ENCODE results near the gene IQCH.

Gene IQCH

DNA sequence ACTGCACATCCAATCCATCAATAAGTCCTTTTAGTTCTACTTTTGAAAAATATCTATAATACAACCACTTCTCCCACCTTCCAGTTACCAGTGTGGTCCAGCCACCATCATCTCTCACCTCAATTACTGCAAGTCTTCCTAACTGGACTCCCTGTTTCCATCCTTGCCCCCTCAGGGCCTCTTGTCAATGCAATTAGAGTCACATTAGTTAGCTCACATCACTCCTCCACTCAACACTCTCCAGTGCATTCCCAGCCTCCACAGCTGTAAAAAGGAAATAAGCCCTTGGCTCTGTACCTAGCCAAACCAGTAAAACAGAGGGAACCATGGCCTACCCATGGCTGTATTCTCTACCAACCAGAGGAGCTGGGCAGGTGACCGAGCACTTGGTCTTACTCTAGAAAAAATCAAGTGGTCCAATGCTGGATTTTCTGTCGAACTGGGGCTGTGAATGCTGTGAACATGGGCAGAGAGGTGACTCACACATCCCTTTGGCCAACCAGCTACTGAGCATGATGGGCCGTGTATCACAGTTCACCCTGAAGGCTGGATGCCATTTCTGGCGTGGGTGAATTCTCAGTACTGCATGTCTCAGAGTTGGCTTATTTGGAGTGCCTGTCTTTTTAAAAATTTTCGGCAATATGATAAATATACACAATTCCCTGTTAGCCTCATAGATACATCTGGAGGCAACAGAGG, 203.9 kb downstream of the IQCH start:
- DNase-seq: no peak

DNA sequence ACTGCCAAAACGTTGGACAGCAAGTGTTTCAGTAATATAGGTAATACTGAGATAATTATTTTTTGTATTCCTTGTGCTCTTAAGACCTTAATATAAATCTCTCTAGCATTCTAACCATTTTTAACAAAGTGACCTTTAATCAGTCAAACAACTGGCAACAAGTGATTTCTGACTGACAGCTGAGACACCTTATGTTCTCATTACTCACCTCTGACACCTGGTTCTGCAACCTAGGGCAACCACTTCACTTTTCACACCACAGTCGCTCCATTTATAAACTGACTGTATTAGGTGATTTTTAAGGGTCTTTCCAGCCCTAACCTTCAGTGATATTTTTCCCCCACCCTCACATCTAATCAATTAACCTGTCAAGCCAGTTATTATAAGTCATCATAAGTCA, 205.9 kb downstream of the IQCH start:
- no peak for DNase-seq

DNA sequence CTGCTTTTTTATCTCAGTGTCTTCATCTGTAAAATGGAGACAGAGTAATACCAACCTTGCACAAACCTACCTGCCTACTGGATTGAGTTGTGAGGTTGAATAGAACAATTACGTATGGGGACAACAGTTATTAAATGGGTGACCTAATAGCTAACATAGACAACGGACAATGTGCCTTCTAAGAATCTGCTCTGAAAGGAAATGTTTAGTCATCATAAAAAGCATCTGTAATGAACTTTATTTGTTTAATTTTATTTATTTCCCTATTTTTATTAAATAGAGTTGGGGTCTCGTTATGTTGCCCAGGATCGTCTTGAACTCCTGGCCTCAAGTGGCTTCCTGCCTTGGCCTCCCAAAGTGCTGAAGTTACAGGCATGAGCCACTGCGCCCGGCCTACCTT, 207.1 kb downstream of the IQCH start:
- no peak for DNase-seq

DNA sequence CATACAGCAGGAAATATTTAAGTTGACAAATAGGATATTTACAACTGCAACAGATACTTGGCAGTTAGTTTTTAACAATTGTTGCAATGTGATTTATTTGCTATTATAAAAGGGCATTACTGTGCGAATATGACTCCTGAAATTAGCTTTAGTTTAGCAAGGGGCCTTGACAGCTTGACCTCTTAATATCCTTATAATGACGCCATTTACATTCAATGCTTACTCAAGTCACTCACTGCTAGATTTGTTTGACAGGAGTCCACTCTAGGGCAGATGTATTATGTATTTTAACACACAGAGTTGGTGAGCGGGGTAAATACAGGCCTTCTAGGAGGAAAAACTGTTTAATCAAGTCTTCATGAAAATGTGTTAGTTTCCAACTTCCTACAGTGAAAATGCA, 208.3 kb downstream of the IQCH start:
- no peak for DNase-seq

DNA sequence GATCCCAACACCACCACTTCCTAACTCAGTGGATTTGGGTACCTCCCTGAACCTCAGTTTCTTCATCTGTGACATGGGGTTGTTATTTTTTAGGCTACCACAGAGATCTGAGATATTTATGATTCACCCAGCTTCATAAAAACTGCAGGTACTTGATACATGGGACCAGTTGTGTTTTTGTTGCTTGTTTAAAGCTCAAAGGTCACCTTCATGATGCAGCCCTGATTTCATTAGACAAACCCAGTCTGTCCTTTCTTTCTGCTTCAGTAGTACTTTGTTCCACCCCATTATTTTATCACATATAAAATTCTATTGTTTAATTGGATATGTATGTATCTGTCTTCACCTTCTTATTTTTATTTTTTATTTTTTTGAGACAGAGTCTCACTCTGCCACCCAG, 208.9 kb downstream of the IQCH start:
- no peak for DNase-seq

DNA sequence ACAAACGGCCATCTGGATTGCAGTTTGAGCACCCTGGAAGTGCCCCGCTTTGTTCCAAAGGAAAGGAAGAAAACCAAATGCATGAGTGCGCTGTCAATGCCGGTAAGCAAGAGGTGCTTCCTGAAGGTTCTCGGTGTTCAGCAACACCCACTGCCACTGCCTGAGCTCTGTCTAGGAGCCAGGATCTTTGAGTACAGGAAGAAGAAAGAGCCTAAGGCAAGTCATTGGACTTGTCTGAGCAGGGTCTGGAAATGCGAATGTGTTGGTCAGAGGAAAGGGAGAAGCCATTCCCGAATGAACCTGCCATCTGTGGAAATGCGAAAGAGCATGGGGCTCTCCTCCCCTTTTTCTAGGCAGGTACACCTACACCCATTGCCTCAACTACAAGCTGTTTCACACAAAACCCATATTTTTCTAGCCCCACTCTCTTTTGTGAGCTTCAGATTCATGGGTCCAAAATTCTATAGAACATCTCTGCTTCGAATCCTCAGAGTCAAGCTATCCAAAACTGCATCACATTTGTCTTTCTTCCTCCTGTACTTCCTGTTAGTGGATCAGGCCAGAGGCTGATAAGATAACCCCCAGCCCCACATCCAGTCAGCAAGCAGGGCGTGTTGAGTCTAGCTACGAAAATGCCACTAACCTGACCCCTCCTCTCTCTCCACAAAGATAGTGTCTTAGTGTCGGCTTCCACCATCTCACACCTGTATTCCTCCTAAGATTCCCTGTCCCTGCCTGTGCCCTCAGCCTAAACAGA, 210.8 kb downstream of the IQCH start:
- no peak for DNase-seq

DNA sequence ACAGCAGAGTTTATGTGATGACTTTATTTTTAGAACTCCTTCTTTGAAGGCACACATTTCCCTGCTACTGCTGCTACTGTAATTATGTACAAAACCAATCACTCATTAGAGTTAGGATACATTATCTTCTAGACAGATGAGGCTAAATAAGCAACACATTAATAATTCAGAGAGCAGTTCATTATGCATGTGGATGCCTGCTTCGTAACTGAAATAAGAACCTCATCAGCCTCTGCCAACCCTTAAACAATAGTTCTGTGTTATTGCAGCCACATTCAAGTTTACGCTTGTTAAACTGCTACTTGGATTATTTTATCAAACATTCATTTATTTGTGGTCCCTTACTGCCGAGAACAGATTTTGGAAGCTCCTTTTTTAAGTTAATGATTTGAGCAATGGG, 213.8 kb downstream of the IQCH start:
- DNase-seq: no peak

DNA sequence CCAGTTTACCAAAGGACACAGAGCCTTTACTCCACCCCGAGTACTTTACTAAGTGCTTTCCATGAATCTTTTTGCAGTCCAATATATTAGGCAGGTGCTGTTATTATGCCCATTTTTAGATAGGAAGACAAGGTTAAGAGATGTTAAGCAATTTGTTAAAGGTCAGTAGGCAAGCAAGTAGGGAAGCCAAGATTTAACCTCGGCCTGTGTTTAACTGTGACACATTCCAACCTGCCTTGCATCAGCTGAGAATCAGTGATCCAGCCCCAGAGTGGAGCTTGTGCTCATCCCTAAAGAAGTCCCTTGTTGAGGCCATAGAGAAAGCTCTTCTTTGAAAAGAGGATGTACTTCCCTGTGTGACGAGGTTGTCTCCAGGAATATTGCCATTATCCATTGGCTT, 215.1 kb downstream of the IQCH start:
- DNase-seq: no peak

DNA sequence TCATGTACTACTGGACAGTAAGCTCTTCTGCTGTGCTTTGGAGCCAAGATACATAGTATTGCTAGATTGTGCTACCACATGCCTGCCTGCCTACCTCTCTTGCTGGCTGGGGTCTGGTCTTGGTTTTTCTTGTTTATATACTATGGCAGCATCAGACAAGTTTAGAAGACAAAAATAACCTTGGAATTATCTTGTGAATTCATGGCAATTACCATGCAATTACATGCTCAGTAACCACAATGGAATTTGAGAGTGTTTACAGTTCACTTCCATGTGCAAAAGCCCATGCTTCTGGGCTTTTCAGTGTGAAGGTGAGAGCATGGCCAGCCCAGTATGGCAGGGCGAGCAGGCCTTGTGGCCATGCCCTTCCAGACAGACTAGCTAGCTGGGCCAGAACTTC, 218.4 kb downstream of the IQCH start:
- no peak for DNase-seq

DNA sequence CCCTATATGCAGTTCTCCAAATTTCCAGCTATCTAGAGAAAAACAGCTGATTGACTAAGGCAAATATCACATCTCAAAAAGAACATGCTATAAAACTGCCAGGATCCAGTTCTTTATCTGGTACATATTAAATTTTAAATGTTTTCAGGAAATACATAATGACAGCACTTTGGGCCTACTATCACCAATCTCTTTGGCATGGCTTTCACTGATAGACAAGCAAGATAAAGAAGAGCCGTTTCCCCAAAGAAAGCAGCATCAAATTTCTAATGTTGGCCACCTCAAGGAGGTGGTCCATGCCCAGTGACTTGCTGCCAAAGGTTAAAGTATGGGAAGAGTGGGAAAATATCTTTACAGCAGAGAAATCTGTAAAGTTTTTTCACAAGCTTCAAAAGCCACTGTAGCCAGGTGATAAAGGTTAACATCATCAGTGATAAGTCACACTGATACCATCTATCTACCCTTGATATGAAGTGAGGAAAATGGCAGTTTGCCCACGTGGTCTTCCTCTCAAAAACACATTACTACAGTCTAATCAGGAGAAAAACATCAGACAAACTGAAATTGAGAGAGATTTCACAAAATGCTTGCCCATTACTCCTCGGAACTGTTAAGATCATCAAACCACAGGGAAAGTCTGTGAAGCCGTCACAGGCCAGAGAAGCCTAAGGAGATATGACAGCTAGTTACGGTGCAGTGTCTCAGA, 220.0 kb downstream of the IQCH start:
- DNase-seq: no peak

DNA sequence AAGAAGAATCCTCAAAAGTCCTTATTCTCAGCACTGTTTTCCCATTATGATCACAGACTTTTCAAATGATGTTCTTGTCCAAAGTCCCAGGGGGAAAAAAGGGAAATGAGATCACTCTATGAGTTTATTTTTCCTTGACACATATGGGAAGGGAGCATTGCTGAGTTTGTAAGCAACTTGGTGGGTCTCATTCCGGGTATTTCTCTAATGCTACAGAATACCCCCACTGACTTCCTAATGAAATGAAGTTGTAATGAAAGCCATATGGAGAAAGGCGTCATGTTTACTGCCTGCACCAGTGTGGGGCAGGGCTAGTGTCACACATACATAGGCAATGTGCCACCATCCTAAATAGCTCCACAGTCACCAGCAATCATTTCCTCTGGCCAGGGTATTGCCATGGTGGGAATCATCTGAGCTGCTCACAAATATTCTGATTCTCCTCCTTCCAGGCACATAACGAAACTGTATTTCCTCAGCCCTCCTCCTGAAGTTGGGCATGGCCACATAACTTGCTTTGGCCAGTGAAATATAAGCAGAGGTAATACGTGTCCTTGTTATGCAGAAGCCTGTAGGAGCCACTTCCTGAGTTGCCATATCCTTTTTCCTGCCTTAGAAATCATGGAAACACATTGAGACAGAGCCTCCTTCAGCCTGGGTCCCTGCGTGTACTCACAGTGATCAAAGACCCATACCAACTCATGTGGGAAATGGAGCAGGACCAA, 225.4 kb downstream of the IQCH start:
- DNase-seq: no peak

DNA sequence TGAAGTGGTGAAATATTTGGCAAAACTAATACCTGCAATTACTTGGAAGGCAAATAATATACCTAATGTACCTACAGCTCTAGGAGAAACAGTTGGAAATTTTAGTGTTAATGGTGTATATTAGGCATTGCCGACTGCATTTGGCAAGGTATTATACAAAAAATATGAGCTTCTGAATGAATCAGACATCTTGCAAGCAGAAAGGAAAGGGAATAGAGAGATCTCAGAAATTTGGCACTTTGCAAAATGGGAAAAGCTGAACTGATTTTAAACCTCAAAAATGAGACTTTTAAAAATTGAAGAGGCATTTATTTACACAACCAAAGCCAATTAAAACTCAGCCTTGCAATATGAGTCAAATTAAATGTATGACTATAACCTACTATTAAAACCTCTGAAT, 226.2 kb downstream of the IQCH start:
- no peak for DNase-seq

DNA sequence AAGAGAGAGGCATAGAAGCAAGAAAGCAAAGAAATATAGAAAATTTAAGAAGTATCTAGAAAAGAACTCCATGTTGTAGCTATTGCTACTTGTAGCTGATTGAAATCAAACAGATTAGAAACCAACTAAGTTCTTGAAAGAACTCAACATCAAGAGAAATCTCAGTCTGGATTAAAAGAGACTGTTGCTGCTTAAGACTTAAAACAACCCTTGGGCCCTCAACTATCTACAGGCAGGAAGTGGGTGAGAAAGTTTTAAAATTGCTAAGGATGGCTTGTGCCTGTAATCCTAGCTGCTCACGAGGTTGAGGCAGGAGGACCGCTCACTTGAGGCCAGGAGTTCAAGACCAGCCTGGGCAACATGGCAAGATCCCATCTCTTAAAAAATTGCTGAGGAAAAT, 227.1 kb downstream of the IQCH start:
- no peak for DNase-seq

DNA sequence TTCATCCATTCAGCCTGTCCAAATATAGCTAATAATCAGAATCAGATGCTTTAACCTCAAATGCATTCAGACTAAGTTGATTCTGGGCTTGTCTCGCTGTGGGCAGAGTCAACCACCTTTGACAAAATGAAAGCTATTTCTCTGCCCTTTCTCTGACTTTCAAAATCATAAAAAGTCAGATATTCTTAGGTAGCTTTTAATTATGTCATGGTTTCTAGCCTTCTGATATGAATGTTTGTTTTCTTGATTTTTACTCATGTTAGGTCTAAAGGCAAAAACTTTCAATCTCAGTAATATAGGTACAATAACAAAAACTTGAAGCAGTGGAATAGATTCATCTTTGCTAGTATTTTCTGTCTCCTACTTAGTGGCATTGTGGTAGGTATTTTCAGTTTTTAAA, 241.0 kb downstream of the IQCH start:
- DNase-seq: no peak

DNA sequence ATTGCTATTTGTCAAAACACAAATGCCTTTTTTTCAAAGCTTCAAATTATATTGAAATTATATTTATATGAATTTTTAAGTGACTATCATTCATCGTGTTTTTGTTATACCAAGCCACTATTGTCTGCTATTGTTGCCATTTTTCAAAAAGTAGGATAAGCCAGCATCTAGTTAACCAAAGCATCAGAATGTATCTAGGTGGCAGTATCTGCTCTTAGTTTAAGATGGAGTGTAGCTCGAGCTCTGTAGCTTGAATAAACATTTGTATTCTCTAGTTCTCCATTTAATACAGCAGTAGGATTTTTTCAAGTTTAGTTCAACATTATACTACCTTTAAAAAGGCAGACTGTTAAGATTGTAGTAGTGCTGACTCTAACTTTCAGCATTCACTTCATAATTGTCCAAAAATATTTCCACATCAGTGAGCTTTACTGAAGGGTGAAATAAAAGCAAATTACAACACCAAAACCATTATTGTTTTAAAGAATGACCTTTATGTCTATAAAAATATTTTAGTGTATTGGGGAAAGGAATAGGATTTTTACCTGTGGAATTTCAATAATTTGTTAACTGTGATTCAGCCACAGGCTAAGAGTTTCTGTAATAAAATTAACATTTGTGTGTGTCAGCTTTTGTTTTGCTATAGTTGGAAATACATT, 246.7 kb downstream of the IQCH start:
- peak in 1 of 2 donors; percentile 26 for DNase-seq

DNA sequence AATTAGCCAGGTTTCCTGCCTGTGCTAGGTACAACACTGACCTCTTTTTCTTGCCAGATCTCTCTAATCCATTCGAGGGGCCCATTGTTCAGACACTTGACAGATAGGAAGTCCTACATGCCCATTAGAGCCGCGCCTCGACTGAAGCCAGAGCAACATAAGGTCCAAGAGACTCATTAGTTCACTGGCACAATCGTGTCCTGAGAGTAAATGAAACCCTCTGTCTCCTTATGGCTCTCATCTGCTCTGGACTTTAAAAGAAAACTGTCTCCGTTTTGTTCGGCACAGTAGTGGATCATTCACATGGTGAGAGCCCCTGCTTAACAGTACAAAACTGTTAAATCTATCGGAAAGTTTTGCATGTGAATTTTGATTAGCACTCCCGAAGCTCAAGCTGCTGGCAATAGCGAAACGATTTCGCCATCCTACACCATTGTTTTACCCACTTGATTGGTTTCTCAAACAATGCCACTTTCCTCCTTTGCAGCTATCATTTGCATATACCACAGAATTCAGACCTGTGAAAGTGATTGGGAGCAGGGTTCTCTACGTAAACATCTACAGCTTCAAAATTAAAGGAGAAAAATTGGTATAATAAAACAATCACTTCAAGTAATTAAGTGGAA, 247.4 kb downstream of the IQCH start:
- no peak for DNase-seq

DNA sequence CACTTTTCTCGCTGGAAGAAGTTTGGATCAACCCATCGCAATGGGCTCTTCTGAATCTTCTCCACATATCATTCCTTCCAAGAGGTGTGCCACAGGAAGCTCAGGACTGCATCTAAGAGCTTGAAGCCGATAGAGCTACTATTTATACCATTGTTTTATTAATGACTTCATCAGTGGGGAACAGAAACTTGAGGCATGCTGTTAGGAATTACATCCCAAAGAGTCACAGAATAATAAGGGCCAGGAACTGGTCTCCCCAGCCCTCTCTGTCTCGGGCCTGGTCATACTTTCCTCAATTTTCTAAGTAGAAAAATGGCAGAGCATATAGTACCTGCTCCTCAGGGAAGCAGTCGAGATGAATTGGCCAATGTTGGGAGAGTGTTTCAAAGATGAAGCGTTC, 249.5 kb downstream of the IQCH start:
- DNase-seq: no peak

DNA sequence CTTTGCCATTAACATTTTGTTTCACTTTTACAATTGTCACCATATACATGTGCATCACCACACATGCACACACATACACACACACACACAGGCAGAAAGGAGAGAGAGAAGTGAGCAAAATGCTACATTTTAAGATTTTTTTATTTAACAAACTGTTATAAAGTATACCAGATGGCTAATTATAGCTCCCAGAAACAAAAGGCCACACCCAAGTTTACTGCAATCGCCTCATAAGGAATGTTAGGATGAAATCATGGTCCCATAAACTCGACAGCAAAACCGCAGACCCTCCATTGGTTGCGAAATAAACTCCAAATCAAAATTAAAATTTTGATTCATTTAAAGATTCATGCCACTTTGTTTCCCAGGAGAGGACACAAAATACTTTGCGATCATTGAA, 250.2 kb downstream of the IQCH start:
- DNase-seq: no peak

DNA sequence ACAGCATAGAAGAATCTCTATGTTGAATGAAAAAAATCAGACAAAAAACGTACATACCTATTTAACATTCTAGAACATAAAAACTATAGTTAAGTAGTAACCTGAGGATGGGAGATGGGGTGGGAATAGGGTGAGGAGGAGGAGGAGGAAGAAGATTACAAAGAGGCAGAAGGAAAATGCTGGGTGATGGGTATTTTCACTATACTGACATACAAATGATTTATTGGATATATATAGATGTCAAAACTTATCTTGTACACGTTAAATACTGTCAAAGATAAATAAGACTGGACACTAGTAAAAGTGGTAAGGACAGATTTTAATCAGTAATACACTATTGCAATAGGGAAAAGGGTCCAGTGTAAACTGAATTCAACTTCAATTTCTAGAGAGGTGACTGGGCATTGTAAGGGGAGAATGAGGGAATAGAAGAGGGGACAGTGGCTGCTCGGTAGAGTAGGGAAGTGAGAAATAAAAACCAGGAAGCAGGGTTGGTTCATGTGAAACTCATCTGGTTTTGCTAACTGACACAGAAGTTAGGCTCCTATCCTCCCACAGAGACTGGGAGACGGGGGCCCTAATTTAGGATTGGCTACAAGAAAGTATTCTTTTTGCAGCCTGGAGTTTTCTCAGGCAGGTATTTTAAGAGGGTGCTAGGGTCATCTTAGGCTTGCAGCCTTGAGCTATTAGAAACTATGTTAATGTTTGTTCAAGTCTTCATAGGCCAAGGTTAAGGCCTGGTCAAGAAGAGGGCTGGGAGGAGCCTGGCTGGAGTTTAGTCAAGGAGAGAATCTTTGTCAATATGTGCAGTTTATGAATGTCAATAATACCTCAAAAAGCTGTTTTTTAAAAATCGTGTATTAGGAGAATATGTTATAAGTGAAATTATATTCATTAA, 251.3 kb downstream of the IQCH start:
- no peak for DNase-seq

DNA sequence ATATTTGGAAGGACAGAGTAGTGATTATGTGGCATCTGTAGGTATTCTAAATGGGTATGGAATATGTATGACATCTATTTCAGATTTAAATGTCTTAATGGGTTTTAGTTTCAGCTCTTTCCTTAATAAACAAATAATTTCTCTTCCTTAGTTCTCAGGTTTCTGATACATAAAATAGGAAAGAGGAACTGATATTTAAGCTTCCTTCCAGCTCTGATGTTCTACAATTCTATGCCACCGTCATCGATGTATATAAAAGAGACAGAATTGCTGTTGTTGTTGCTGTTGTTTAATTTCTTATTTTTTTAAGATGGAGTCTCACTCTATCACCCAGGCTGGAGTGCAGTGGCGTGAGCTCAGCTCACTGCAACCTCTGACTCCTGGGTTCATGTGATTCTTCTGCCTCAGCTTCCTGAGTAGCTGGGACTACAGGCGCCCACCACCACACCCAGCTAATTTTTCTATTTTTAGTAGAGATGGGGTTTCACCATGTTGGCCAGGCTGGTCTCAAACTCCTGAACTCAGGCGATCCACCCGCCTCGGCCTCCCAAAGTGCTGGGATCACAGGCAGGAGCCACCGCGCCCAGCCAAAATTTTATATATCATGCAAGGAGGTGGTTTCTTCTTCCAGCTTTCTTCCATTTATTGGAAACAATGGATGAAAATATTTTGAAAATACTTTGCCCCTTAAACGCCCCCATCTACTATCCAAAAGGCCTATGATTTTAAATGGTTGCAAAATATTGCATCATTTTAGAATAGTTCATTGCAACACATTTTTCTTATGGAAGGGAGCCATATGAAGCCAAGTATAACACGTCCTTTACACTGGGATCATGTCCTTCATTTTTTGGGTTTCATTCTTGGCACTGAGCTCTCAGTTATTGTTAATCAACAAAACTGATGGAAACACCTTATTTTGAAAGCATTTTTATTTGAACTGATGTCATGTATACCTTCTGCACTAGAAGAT, 252.5 kb downstream of the IQCH start:
- DNase-seq: no peak

Data from CD4-positive, alpha-beta T cell treated with Interferon alpha-2 for 1 hour (primary cell).